GM12878 (cell line): ENCODE results near the gene AQP2. TPM values are rescaled to one million over a fixed set of nuclear protein-coding genes. Genes with fewer than 3 reads are reported as not detected.

Experiments used
- ATAC-seq: fragments of 200-7000 bp; cut with Tn5 transposase; 3 replicates; pipeline ENCODE4 v1.9.1; 2020; ENCODE audit warnings: mild to moderate bottlenecking, moderate library complexity
- Bru-seq: library from RNA; stranded (reverse); fragments of 400-500 nt; gene quantifications from one replicate; lab custom pipeline; 2021; lab: Mats Ljungman, UMichigan
- BruChase-seq, 2 experiments: library from RNA; stranded (reverse); fragments of 400-500 nt; gene quantifications; one replicate each; lab custom pipeline; 2021; lab: Mats Ljungman, UMichigan
- BruUV-seq: library from RNA; stranded (reverse); fragments of 400-500 nt; replicated peaks from 2 replicates; lab custom pipeline; 2021; lab: Mats Ljungman, UMichigan
- CTCF ChIA-PET: fragments of 300-600 bp; sonication (Branson Sonifier 250); formaldehyde crosslinking; extraction: SDS; loops from one replicate; lab custom pipeline; 2021; ENCODE audit warnings: inconsistent platforms; lab: Yijun Ruan, JAX
- POLR2A ChIA-PET: fragments of 350-600 bp; formaldehyde crosslinking; extraction: SDS; loops from one replicate; lab custom pipeline; 2021; ENCODE audit warnings: inconsistent platforms; lab: Charles Lee
- RAD21 ChIA-PET: fragments of 300-600 bp; sonication (Branson Sonifier 250); formaldehyde crosslinking; loops from one replicate; lab custom pipeline; 2023; ENCODE audit warnings: antibody characterized with exemption; ENCODE audit not compliant: unreplicated experiment; lab: Charles Lee
- SMC1A ChIA-PET: fragments of 300-600 bp; sonication (Branson Sonifier 250); formaldehyde crosslinking; loops from one replicate; lab custom pipeline; 2023; ENCODE audit not compliant: unreplicated experiment, uncharacterized antibody; lab: Charles Lee
- DNase-seq: peaks from one replicate; pipeline ENCODE4 v3.0.0-alpha.2; 2011; ENCODE audit warnings: low read depth, low spot score
- FAIRE-seq: peaks from 3 replicates; lab custom pipeline; 2011; peaks lifted over from hg19 to GRCh38; lab: Jason Lieb, UNC
- H2AFZ ChIP-seq: 2 replicates; pipeline ENCODE4 v1.6.0; 2011; ENCODE audit warnings: low read depth, low read length, control low read depth; ENCODE audit not compliant: control insufficient read depth
- H3K27ac ChIP-seq: 2 replicates; pipeline ENCODE4 v1.5.1; 2011; ENCODE audit warnings: control low read depth; ENCODE audit not compliant: control insufficient read depth, insufficient read depth
- H3K27me3 ChIP-seq, 2 experiments: replicated peaks in 1 of 2; 2 replicates each; pipeline versions ENCODE4 v1.6.0 to v1.6.1; 2011; ENCODE audit warnings: low read length in 1 of 2; ENCODE audit not compliant: control insufficient read depth in 2 of 2, insufficient read depth in 2 of 2
- H3K36me3 ChIP-seq, 2 experiments: 2 replicates each; pipeline ENCODE4 v1.5.1; 2011; ENCODE audit warnings: low read length in 1 of 2; ENCODE audit not compliant: control insufficient read depth in 2 of 2, insufficient read depth in 2 of 2
- H3K4me1 ChIP-seq: 2 replicates; pipeline ENCODE4 v1.6.1; 2011; ENCODE audit warnings: mild to moderate bottlenecking, low read length, moderate library complexity, mixed read lengths; ENCODE audit not compliant: control insufficient read depth, insufficient read depth
- H3K4me2 ChIP-seq: 2 replicates; pipeline ENCODE4 v1.6.0; 2011; ENCODE audit warnings: control low read depth; ENCODE audit not compliant: control insufficient read depth, insufficient read depth
- H3K4me3 ChIP-seq: fragments of 200-600 bp; sonication (generic); 2 replicates; pipeline ENCODE4 v1.5.1; 2016
- H3K79me2 ChIP-seq: 2 replicates; pipeline ENCODE4 v1.6.0; 2011; ENCODE audit warnings: low read length; ENCODE audit not compliant: control insufficient read depth, insufficient read depth
- H3K9ac ChIP-seq: 2 replicates; pipeline ENCODE4 v1.8.0; 2011; ENCODE audit warnings: low read length, control low read depth, mixed read lengths; ENCODE audit not compliant: control insufficient read depth, insufficient read depth
- H3K9me3 ChIP-seq: replicated peaks from 3 replicates; pipeline ENCODE4 v1.5.1; 2011; ENCODE audit warnings: mild to moderate bottlenecking, low read length; ENCODE audit not compliant: control insufficient read depth, insufficient read depth
- H4K20me1 ChIP-seq: 2 replicates; pipeline ENCODE4 v1.6.0; 2011; ENCODE audit not compliant: control insufficient read depth, insufficient read depth
- ATF2 ChIP-seq: IDR thresholded peaks from 2 replicates; pipeline ENCODE4 v1.6.1; 2012; ENCODE audit warnings: low read length, inconsistent platforms
- HCFC1 ChIP-seq: fragments of 150-350 bp; IDR thresholded peaks from 2 replicates; pipeline ENCODE4 v1.6.1; 2014; ENCODE audit warnings: low read length
- LARP7 ChIP-seq: fragments of 450-650 bp; IDR thresholded peaks from 2 replicates; pipeline ENCODE4 v1.6.1; 2017; ENCODE audit warnings: mild to moderate bottlenecking
- POLR2AphosphoS2 ChIP-seq: IDR thresholded peaks from 2 replicates; pipeline ENCODE4 v1.6.1; 2011; ENCODE audit warnings: low read depth, mild to moderate bottlenecking, low read length, improper control_type of control experiment, moderate library complexity
- USF1 ChIP-seq: IDR thresholded peaks from 2 replicates; pipeline ENCODE4 v1.6.1; 2011; ENCODE audit warnings: borderline replicate concordance, low read depth, mild to moderate bottlenecking, moderate library complexity, mixed read lengths, low read length; ENCODE audit not compliant: insufficient read depth; ENCODE audit errors: extremely low read length
- ZBED1 ChIP-seq: IDR thresholded peaks from 2 replicates; pipeline ENCODE4 v1.6.1; 2016; ENCODE audit warnings: borderline replicate concordance
- ZZZ3 ChIP-seq: IDR thresholded peaks from 2 replicates; pipeline ENCODE4 v1.6.1; 2011; ENCODE audit warnings: low read depth; ENCODE audit not compliant: control insufficient read depth, insufficient read length
- WGBS: methylation state at CpG from one replicate; pipeline ENCODE4 v1.1.6; 2016; ENCODE audit warnings: low lambda C conversion rate; ENCODE audit not compliant: insufficient replicate concordance, insufficient coverage; ENCODE audit errors: missing lambda C conversion rate; 5-methylcytosine and 5-hydroxymethylcytosine counted together
- in situ Hi-C: fragments of 300-500 bp; cut with MboI; formaldehyde crosslinking; loops from 9 replicates; pipeline ENCODE4 v1.14.3; 2018; ENCODE audit warnings: mixed read lengths
- intact Hi-C: fragments of 100-400 bp; cut with micrococcal nuclease; formaldehyde crosslinking; loops from one replicate; pipeline ENCODE4 v1.14.2; 2022; ENCODE audit not compliant: unreplicated experiment
- long read RNA-seq, 2 experiments: library from polyadenylated mRNA; unstranded; transcript quantifications; one replicate each; pipeline ENCODE4 v2.0.0, GENCODE V29; 2019 to 2020
- polyA minus RNA-seq, 3 experiments: library from RNA; depleted of rRNA, polyadenylated mRNA; stranded (reverse); fragments of >200 nt; gene quantifications; 2 replicates each; pipeline ENCODE4 v1.2.3, GENCODE V29; 2011
- polyA plus RNA-seq, 11 experiments: library from polyadenylated mRNA; depleted of rRNA in 4 of 11; unstranded in 6 of 11; stranded (reverse) in 5 of 11; fragments of >200 nt; fragmentation: Nextera tagmentation in 4 of 11; fragmentation: Illumina TruSeq in 1 of 11; extraction: Ambion mirVana in 4 of 11; extraction: Trizol in 1 of 11; gene quantifications; 1 replicate in 1 of 11; 2 replicates in 10 of 11; pipeline versions ENCODE4 v1.2.1 to v1.2.3, GENCODE V29; 2011 to 2016; ENCODE audit warnings: inconsistent platforms in 2 of 11, missing spikeins in 2 of 11, low read depth in 1 of 11
- total RNA-seq, 4 experiments: library from RNA; depleted of rRNA in 3 of 4; stranded (reverse); fragments of >200 nt in 3 of 4; fragmentation: Illumina TruSeq in 1 of 4; extraction: Trizol in 1 of 4; gene quantifications; 2 replicates each; pipeline versions ENCODE4 v1.2.1 to v1.2.3, GENCODE V29; 2013 to 2021

The AQP2 gene
- not detected in 2 replicates for total RNA-seq (2013; cell fraction: nucleolus; rRNA removed)
- total RNA-seq (2014; rRNA removed) (not detected in 2 replicates), total RNA-seq (2014; rRNA removed; fragmentation: Illumina TruSeq; extraction: Trizol) (not detected in 2 replicates), total RNA-seq (2021) (not detected in 2 replicates), polyA plus RNA-seq (2011; rRNA removed) (not detected in 2 replicates), polyA plus RNA-seq (2014; fragmentation: Illumina TruSeq; extraction: Trizol) (not detected in 2 replicates), polyA plus RNA-seq (2014; fragmentation: Nextera tagmentation; extraction: Ambion mirVana) (not detected), polyA plus RNA-seq (2014; rRNA removed) (not detected in 2 replicates), polyA plus RNA-seq (2016; fragmentation: Nextera tagmentation; extraction: Ambion mirVana) (not detected), polyA minus RNA-seq (2011; rRNA and poly(A)+ RNA removed) (not detected in 2 replicates), Bru-seq, nascent RNA (not detected), BruChase-seq, experiment 1, labeled RNA remaining after a 6-hour chase (not detected), BruChase-seq, experiment 2, labeled RNA remaining after a 2-hour chase (not detected)
- not detected for polyA plus RNA-seq (2011; ENCODE audit: low read depth)
- not detected in 2 replicates for polyA plus RNA-seq (2011; cell fraction: cytosol; rRNA removed)
- not detected in 2 replicates for polyA plus RNA-seq (2011; cell fraction: nucleus; rRNA removed)
- polyA plus RNA-seq (2012) = not detected in 2 replicates
- not detected in 2 replicates for polyA minus RNA-seq (2011; cell fraction: cytosol; rRNA and poly(A)+ RNA removed)
- not detected in 2 replicates for polyA minus RNA-seq (2011; cell fraction: nucleus; rRNA and poly(A)+ RNA removed)
- long read RNA-seq, experiment 1 = 0 reads
- long read RNA-seq, experiment 2 = 0 reads

DNA sequence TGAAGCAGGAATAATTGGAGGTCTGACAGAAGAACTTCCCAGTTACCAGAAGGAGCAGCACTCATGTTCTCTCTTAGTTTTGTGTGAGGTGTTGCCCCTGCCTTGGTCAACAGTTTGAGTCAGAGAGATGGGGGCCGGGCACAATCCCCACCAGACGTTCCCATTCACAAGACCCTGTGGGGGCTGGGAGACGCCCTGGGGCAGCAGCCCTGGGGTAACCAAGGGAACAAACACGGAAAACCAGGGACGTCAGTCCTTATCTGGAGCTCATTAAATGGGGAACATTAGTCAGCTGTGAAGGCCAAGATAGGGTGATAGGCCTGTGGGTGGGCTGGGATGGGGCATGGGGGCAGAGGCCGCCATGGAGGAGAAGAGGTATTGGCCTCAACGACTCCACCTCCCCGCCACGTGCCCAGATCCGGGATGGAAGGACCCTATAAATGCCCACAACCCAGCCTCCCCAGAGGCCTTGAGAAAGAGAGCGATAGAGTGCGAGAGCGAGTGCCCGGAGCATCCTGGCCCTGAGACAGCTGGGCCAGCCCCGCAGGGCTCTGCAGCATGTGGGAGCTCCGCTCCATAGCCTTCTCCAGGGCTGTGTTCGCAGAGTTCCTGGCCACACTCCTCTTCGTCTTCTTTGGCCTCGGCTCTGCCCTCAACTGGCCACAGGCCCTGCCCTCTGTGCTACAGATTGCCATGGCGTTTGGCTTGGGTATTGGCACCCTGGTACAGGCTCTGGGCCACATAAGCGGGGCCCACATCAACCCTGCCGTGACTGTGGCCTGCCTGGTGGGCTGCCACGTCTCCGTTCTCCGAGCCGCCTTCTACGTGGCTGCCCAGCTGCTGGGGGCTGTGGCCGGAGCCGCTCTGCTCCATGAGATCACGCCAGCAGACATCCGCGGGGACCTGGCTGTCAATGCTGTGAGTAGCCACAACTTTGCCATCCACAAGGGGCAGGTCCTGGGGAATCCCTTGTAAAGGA, at the start of gene AQP2:
Gene AQP2 (plus strand): TSS at position 465 of the 979 bp plus-strand sequence. CDS start 94 bp downstream, at position 559.
- H3K4me3 ChIP-seq = no peak within 1 kb of the TSS
- intact Hi-C loops = no loop called here
- ChIA-PET POLR2A (no interaction called here), CTCF (interaction anchor here (2.1 kb wide), 1 partner anchor 16 kb away, joined by 13 read pairs; no protein-coding TSS in a partner anchor), RAD21 (no interaction called here), SMC1A (no interaction called here)
- FAIRE-seq = no peak
- H3K4me2 ChIP-seq = no peak within 1 kb of the TSS
- no peak for TF ChIP-seq ZZZ3
- TF ChIP-seq POLR2AphosphoS2 = no peak
- TF ChIP-seq HCFC1 = no peak
- no peak for TF ChIP-seq ATF2
- no peak for TF ChIP-seq ZBED1
- no peak for TF ChIP-seq USF1
- TF ChIP-seq LARP7 = no peak
- no peak within 1 kb of the TSS for H2AFZ ChIP-seq
- H3K27me3 ChIP-seq = peaks cover 6 to 7% of the 10 kb centered on the region in 2 experiments; a peak in 3 of 4 replicates
- WGBS = 47% methylated on average over 32 of the region's 32 CpGs
- no peak within 1 kb of the TSS for H3K9ac ChIP-seq
- no peaks in the 10 kb centered on the region for H4K20me1 ChIP-seq
- BruUV-seq = no TSS peak
- H3K79me2 ChIP-seq = no peaks in the 10 kb centered on the region
- no peaks in the 10 kb centered on the region for H3K36me3 ChIP-seq
- H3K4me1 ChIP-seq = no peaks in the 10 kb centered on the region
- no peaks in the 10 kb centered on the region; the same call in 2 of the 3 replicates for H3K9me3 ChIP-seq
- no peak within 1 kb of the TSS for H3K27ac ChIP-seq
- in situ Hi-C loops = no loop called here
- no peak for ATAC-seq
- no peak for DNase-seq
